Fibroblast of mammary gland (primary cell): ENCODE results near the gene CENPL.
A peak's percentile ranks its signal among the peaks of the same experiment; 100 is the strongest.
"Not testable (repeated sequence)": the region's sequence is repeated elsewhere in the genome, so short reads cannot be mapped to it uniquely, and the experiment has no call there.

Source experiments
- DNase-seq: peaks from one replicate; pipeline ENCODE4 v3.0.0-alpha.2; 2010; ENCODE audit warnings: low read depth
- H3K4me3 ChIP-seq: 2 replicates; pipeline ENCODE4 v1.5.1; 2011; ENCODE audit warnings: low read depth, mild to moderate bottlenecking, low read length, moderate library complexity; ENCODE audit not compliant: control insufficient read depth
- TF ChIP-seq, protein P1 (sequence below): conservative IDR thresholded peaks from 2 replicates; pipeline ENCODE4 v1.5.1; 2011; ENCODE audit warnings: low read depth, low read length, inconsistent platforms; ENCODE audit not compliant: control insufficient read depth, insufficient read depth

The CENPL gene

DNA sequence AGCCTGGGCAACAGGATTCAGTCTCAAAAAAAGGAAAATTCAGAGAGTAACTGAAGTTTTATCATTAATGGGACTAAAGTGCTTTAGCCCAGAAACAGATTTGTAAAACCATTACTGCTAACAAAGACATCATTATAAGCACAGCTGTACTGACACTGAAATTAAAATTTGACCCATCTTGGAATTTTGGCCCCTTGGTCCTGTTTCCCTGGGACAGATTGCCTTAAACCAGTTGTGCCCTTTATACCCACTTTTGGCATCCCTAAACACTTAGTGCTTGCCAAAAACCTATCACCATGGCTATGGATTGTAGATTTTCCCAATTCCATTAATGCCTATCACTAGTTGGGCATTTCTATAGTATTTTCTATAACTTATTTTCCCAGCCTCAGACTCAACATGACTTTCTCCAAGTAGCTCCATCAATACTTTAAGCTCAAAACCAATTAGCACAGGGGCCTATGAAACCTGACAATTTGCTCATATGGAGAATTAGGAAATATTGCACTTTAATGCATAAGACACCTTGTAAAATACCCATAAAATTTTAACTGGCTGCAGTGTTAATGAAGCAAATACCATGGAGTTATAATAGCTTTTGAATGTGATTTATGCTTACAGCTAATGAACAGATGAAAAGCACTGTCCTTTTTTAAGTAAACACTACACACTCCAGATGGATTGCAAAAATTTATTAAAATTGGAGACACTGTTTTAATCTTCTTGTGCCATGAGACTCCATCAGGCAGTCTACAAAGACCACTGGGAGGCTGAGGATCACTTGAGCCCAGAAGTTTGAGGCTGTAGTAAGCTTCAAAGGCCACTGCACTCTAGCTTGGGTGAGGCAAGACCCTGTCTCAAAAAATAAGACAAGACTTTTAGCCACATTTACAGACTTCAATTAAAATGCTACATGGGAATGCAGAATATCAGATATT, 38.8 kb upstream of the CENPL start:
- TF ChIP-seq, protein P1, sequence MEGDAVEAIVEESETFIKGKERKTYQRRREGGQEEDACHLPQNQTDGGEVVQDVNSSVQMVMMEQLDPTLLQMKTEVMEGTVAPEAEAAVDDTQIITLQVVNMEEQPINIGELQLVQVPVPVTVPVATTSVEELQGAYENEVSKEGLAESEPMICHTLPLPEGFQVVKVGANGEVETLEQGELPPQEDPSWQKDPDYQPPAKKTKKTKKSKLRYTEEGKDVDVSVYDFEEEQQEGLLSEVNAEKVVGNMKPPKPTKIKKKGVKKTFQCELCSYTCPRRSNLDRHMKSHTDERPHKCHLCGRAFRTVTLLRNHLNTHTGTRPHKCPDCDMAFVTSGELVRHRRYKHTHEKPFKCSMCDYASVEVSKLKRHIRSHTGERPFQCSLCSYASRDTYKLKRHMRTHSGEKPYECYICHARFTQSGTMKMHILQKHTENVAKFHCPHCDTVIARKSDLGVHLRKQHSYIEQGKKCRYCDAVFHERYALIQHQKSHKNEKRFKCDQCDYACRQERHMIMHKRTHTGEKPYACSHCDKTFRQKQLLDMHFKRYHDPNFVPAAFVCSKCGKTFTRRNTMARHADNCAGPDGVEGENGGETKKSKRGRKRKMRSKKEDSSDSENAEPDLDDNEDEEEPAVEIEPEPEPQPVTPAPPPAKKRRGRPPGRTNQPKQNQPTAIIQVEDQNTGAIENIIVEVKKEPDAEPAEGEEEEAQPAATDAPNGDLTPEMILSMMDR, result no peak
- no peak overlapping the region for H3K4me3 ChIP-seq
- DNase-seq, result no peak

DNA sequence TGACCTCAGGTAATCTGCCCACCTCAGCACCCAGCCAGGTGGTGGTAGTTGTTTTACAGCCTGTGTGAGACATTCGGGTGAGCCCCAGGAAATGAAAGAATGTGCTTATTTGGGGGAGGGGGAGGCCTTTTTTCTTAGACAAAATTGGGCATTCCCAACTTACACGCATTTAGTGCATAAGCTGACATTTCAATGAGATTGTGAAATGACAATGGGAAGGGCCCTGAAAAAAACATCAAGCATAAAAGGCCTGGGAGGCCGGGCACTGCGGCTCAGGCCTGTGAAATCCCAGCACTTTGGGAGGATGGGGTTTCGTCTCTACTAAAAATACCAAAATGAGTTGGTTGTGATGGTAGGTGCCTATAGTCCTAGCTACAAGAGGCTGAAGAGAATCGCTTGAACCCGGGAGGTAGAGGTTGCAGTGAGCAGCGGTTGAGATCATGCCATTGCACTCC, 38.1 kb upstream of the CENPL start:
- no peak overlapping the region for H3K4me3 ChIP-seq
- TF ChIP-seq, protein P1, result no peak
- peak; percentile 33 for DNase-seq

- not testable (repeated sequence) for H3K4me3 ChIP-seq
- peak; percentile 54 for DNase-seq
Observed at GRCh38 chr1:173862146-173862768, 37.6 kb upstream of the CENPL start.

- peak; percentile 37 for DNase-seq
- H3K4me3 ChIP-seq, result no peak overlapping the region
- TF ChIP-seq, protein P1, result no peak
Observed at GRCh38 chr1:173861731-173862145, 37.1 kb upstream of the CENPL start.

GRCh38 chr1:173860065-173860464, 35.4 kb upstream of the CENPL start:
- TF ChIP-seq, protein P1, result no peak
- no peak for DNase-seq
- H3K4me3 ChIP-seq, result no peak overlapping the region

DNA sequence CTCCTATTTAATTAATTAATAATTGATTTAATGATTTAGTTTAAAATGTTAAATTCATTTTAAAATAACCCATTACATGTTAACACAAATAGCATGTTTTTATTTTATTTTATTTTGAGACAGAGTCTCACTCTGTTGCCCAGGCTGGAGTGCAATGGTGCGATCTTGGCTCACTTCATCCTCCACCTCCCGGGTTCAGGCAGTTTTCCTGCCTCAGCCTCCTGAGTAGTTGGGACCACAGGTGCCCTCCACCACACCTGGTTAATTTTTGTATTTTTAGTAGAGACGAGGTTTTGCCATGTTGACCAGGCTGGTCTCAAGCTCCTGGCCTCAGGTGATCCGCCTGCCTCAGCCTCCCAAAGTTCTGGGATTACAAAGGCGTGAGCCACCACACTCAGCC, 34.9 kb upstream of the CENPL start:
- not testable (repeated sequence) for DNase-seq, H3K4me3 ChIP-seq

DNA sequence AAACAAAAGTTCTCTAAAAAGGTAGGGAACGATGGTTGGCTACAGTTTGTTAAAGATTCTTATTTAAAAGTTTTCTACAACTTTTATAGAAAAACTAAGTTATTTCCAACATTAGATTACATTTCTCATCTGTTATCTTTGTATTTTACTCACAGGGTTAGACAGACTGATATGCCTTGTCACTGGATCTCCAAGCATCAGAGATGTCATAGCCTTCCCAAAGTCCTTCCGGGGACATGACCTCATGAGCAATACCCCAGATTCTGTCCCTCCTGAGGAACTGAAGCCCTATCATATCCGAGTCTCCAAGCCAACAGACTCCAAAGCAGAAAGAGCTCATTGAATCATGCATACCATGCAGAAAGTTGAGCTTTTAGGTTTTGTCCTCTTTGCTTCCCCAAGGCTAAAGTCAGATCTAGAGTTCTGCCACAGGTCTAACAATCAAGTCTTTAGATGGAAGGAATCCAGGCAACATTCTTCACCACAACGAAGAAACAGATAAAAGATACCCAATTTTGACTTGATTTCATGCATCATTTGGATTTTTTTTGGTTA, 32.8 kb upstream of the CENPL start:
- DNase-seq, result no peak
- TF ChIP-seq, protein P1, result no peak
- H3K4me3 ChIP-seq, result no peak overlapping the region
